GM12878 (cell line): ENCODE data around the gene PTCD2. TPM values are rescaled to one million over a fixed set of nuclear protein-coding genes. Genes with fewer than 3 reads are reported as not detected.
"Not testable (repeated sequence)": the region's sequence is repeated elsewhere in the genome, so short reads cannot be mapped to it uniquely, and the experiment has no call there.

Experiments
- ATAC-seq: fragments of 200-7000 bp; cut with Tn5 transposase; 3 replicates; pipeline ENCODE4 v1.9.1; 2020; ENCODE audit warnings: mild to moderate bottlenecking, moderate library complexity
- BruUV-seq: library from RNA; stranded (reverse); fragments of 400-500 nt; replicated peaks from 2 replicates; lab custom pipeline; 2021; lab: Mats Ljungman, UMichigan
- CTCF ChIA-PET: fragments of 300-600 bp; sonication (Branson Sonifier 250); formaldehyde crosslinking; extraction: SDS; loops from one replicate; lab custom pipeline; 2021; ENCODE audit warnings: inconsistent platforms; lab: Yijun Ruan, JAX
- POLR2A ChIA-PET: fragments of 350-600 bp; formaldehyde crosslinking; extraction: SDS; loops from one replicate; lab custom pipeline; 2021; ENCODE audit warnings: inconsistent platforms; lab: Charles Lee
- RAD21 ChIA-PET: fragments of 300-600 bp; sonication (Branson Sonifier 250); formaldehyde crosslinking; loops from one replicate; lab custom pipeline; 2023; ENCODE audit warnings: antibody characterized with exemption; ENCODE audit not compliant: unreplicated experiment; lab: Charles Lee
- SMC1A ChIA-PET: fragments of 300-600 bp; sonication (Branson Sonifier 250); formaldehyde crosslinking; loops from one replicate; lab custom pipeline; 2023; ENCODE audit not compliant: unreplicated experiment, uncharacterized antibody; lab: Charles Lee
- DNase-seq: peaks from one replicate; pipeline ENCODE4 v3.0.0-alpha.2; 2011; ENCODE audit warnings: low read depth, low spot score
- FAIRE-seq: peaks from 3 replicates; lab custom pipeline; 2011; peaks lifted over from hg19 to GRCh38; lab: Jason Lieb, UNC
- H2AFZ ChIP-seq: 2 replicates; pipeline ENCODE4 v1.6.0; 2011; ENCODE audit warnings: low read depth, low read length, control low read depth; ENCODE audit not compliant: control insufficient read depth
- H3K27ac ChIP-seq: 2 replicates; pipeline ENCODE4 v1.5.1; 2011; ENCODE audit warnings: control low read depth; ENCODE audit not compliant: control insufficient read depth, insufficient read depth
- H3K27me3 ChIP-seq, 2 experiments: replicated peaks in 1 of 2; 2 replicates each; pipeline versions ENCODE4 v1.6.0 to v1.6.1; 2011; ENCODE audit warnings: low read length in 1 of 2; ENCODE audit not compliant: control insufficient read depth in 2 of 2, insufficient read depth in 2 of 2
- H3K36me3 ChIP-seq, 2 experiments: 2 replicates each; pipeline ENCODE4 v1.5.1; 2011; ENCODE audit warnings: low read length in 1 of 2; ENCODE audit not compliant: control insufficient read depth in 2 of 2, insufficient read depth in 2 of 2
- H3K4me1 ChIP-seq: 2 replicates; pipeline ENCODE4 v1.6.1; 2011; ENCODE audit warnings: mild to moderate bottlenecking, low read length, moderate library complexity, mixed read lengths; ENCODE audit not compliant: control insufficient read depth, insufficient read depth
- H3K4me2 ChIP-seq: 2 replicates; pipeline ENCODE4 v1.6.0; 2011; ENCODE audit warnings: control low read depth; ENCODE audit not compliant: control insufficient read depth, insufficient read depth
- H3K4me3 ChIP-seq: fragments of 200-600 bp; sonication (generic); 2 replicates; pipeline ENCODE4 v1.5.1; 2016
- H3K79me2 ChIP-seq: 2 replicates; pipeline ENCODE4 v1.6.0; 2011; ENCODE audit warnings: low read length; ENCODE audit not compliant: control insufficient read depth, insufficient read depth
- H3K9ac ChIP-seq: 2 replicates; pipeline ENCODE4 v1.8.0; 2011; ENCODE audit warnings: low read length, control low read depth, mixed read lengths; ENCODE audit not compliant: control insufficient read depth, insufficient read depth
- H3K9me3 ChIP-seq: replicated peaks from 3 replicates; pipeline ENCODE4 v1.5.1; 2011; ENCODE audit warnings: mild to moderate bottlenecking, low read length; ENCODE audit not compliant: control insufficient read depth, insufficient read depth
- H4K20me1 ChIP-seq: 2 replicates; pipeline ENCODE4 v1.6.0; 2011; ENCODE audit not compliant: control insufficient read depth, insufficient read depth
- JUNB ChIP-seq: IDR thresholded peaks from 2 replicates; pipeline ENCODE4 v1.6.1; 2016; ENCODE audit warnings: antibody characterized with exemption, mild to moderate bottlenecking
- LARP7 ChIP-seq: fragments of 450-650 bp; IDR thresholded peaks from 2 replicates; pipeline ENCODE4 v1.6.1; 2017; ENCODE audit warnings: mild to moderate bottlenecking
- NFIC ChIP-seq: IDR thresholded peaks from 2 replicates; pipeline ENCODE4 v1.6.1; 2012; ENCODE audit warnings: low read depth, mild to moderate bottlenecking, inconsistent platforms, low read length, moderate library complexity
- SMC3 ChIP-seq: IDR thresholded peaks from 2 replicates; pipeline ENCODE4 v1.6.1; 2011; ENCODE audit warnings: low read length, improper control_type of control experiment, borderline replicate concordance
- ZNF384 ChIP-seq: IDR thresholded peaks from 2 replicates; pipeline ENCODE4 v1.6.1; 2012; ENCODE audit warnings: low read depth, mild to moderate bottlenecking, low read length, improper control_type of control experiment, borderline replicate concordance
- ZZZ3 ChIP-seq: IDR thresholded peaks from 2 replicates; pipeline ENCODE4 v1.6.1; 2011; ENCODE audit warnings: low read depth; ENCODE audit not compliant: control insufficient read depth, insufficient read length
- WGBS: methylation state at CpG from one replicate; pipeline ENCODE4 v1.1.6; 2016; ENCODE audit warnings: low lambda C conversion rate; ENCODE audit not compliant: insufficient replicate concordance, insufficient coverage; ENCODE audit errors: missing lambda C conversion rate; 5-methylcytosine and 5-hydroxymethylcytosine counted together
- in situ Hi-C: fragments of 300-500 bp; cut with MboI; formaldehyde crosslinking; loops from 9 replicates; pipeline ENCODE4 v1.14.3; 2018; ENCODE audit warnings: mixed read lengths
- intact Hi-C: fragments of 100-400 bp; cut with micrococcal nuclease; formaldehyde crosslinking; loops from one replicate; pipeline ENCODE4 v1.14.2; 2022; ENCODE audit not compliant: unreplicated experiment
- polyA plus RNA-seq, 11 experiments: library from polyadenylated mRNA; depleted of rRNA in 4 of 11; unstranded in 6 of 11; stranded (reverse) in 5 of 11; fragments of >200 nt; fragmentation: Nextera tagmentation in 4 of 11; fragmentation: Illumina TruSeq in 1 of 11; extraction: Ambion mirVana in 4 of 11; extraction: Trizol in 1 of 11; gene quantifications; 1 replicate in 1 of 11; 2 replicates in 10 of 11; pipeline versions ENCODE4 v1.2.1 to v1.2.3, GENCODE V29; 2011 to 2016; ENCODE audit warnings: inconsistent platforms in 2 of 11, missing spikeins in 2 of 11, low read depth in 1 of 11
- total RNA-seq, 4 experiments: library from RNA; depleted of rRNA in 3 of 4; stranded (reverse); fragments of >200 nt in 3 of 4; fragmentation: Illumina TruSeq in 1 of 4; extraction: Trizol in 1 of 4; gene quantifications; 2 replicates each; pipeline versions ENCODE4 v1.2.1 to v1.2.3, GENCODE V29; 2013 to 2021

The PTCD2 gene
- total and polyA plus RNA-seq, 10 of the 15 experiments (the other 5 are each of a cell fraction or from before 2014, with no cell fraction given): 8.7 to 15.0 (median 11.9) TPM

DNA sequence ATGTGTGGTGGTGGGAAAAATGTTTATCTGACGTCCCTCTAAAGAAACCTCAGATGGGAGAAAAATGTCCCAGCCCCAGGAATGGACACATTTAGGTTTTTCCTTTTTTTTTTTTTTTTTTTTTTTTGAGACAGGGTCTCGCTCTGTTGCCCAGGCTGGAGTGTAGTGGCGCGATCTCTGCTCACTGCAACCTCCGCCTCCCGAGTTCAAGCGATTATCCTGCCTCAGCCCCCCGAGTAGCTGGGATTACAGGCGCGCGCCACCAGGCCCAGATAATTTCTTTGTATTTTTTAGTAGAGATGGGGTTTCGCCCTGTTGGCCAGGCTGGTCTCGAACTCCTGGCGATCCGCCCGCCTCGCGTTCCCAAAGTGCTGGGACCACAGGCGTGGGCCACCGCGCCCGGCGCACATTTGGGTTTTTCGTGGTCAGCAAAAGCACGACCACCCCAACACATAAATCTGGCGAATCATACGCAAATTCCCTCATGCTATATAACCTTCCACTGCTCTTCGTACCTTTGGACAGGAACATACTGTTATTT, 668 bp upstream of the PTCD2 start:
- ATAC-seq: peak; percentile 8
- intact Hi-C loops, H3K4me1 ChIP-seq, H3K27me3 ChIP-seq, FAIRE-seq, BruUV-seq, in situ Hi-C loops, DNase-seq, H3K9me3 ChIP-seq, H4K20me1 ChIP-seq: not testable (repeated sequence)
- TF ChIP-seq SMC3: 0 out of 2 replicates have a peak, but pooled peaks have one; percentile 7
- 0 out of 2 replicates have a peak, but pooled peaks have one; percentile 8 for TF ChIP-seq NFIC
- 0 out of 2 replicates have a peak, but pooled peaks have one; percentile 3 for TF ChIP-seq LARP7
- SMC1A ChIA-PET: interaction anchor here (1.0 to 4.2 kb wide), 5 partner anchors 11 to 205 kb away, joined by 3 to 33 read pairs (median 6); no protein-coding TSS in a partner anchor
- Histone ChIP-seq H3K36me3 (peaks cover 0 to 17% of the 10 kb centered on the region in 2 experiments; a peak in 2 of 4 replicates), H2AFZ (peak overlapping the region; percentile 97), H3K9ac (peak overlapping the region; percentile 95), H3K79me2 (peaks cover 57% of the 10 kb centered on the region), H3K4me3 (peak overlapping the region; percentile 89), H3K27ac (peak overlapping the region; percentile 84), H3K4me2 (peak overlapping the region; percentile 83)
- POLR2A ChIA-PET: interaction anchor here (0.7 to 3.1 kb wide), 6 partner anchors 11 to 231 kb away, joined by 3 to 21 read pairs (median 6); no protein-coding TSS in a partner anchor
- RAD21 ChIA-PET: interaction anchor here (0.7 to 3.6 kb wide), 6 partner anchors 11 to 205 kb away, joined by 3 to 28 read pairs (median 6); no protein-coding TSS in a partner anchor
- WGBS: under 1% methylated on average over 27 of the region's 28 CpGs
- CTCF ChIA-PET: interaction anchor here (0.7 to 5.0 kb wide), 10 partner anchors 11 to 755 kb away, joined by 3 to 33 read pairs (median 4); partner anchors contain the start of gene FCHO2

DNA sequence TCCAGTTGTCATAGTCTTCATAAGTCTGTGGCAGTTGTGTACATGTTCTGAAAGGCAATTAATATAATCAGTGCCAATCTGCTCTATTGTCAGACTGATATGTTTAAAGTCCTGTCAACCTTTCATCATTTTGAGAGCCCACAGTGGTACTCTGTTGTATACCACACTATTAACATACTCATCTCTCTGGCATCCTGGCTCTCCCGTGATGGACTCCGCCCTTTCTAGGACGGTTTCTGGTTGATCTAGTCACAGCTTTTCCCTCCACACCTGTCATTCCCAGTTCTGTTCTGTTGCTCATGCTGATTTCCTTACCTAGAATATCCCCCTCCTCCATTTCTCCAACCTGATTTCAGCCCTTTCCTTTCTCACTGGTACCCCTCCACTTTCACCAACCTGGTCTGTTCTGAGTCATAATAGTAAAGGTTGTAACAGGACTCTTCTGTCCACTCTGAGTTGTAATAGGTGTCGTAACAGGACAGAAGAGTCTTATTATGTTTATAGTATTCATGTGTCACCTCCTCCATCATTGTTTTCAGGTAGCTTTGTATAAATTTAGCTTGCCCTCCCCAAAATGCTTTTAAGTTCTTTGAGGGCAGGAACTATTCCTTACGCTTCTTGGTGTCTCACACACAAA, 4.1 kb downstream of the PTCD2 start:
- Histone ChIP-seq H3K4me1 (no peaks in the 10 kb centered on the region; the same call in 1 of the 2 replicates), H3K79me2 (peaks cover 18% of the 10 kb centered on the region), H3K4me3 (no peak overlapping the region), H3K9ac (no peak overlapping the region), H2AFZ (no peak overlapping the region), H3K4me2 (no peak overlapping the region), H3K9me3 (no peaks in the 10 kb centered on the region), H3K27me3 (no peaks in the 10 kb centered on the region), H3K27ac (no peak overlapping the region), H3K36me3 (peaks cover 0 to 18% of the 10 kb centered on the region in 2 experiments; a peak in 3 of 4 replicates), H4K20me1 (no peaks in the 10 kb centered on the region)
- POLR2A ChIA-PET: no interaction called here
- in situ Hi-C loops: no loop called here
- FAIRE-seq (no peak), ATAC-seq (no peak), DNase-seq (no peak)
- intact Hi-C loops: no loop called here
- WGBS: 95% methylated on average over 5 of the region's 5 CpGs
- TF ChIP-seq ZNF384 (no peak), JUNB (no peak), ZZZ3 (no peak)
- RAD21 ChIA-PET: no interaction called here
- BruUV-seq: no TSS peak
- CTCF ChIA-PET: no interaction called here
- SMC1A ChIA-PET: no interaction called here
